Thoracic aorta (tissue), 2 donors: ENCODE results near the gene KAZALD1. TPM values are rescaled to one million over a fixed set of nuclear protein-coding genes. Genes with fewer than 3 reads are reported as not detected.

Source experiments
- ATAC-seq: fragments of 150-250 bp; one replicate; pipeline ENCODE4 v1.8.0; 2017; ENCODE audit warnings: low read depth; ENCODE audit not compliant: insufficient number of reproducible peaks, low FRiP score
- DNase-seq: peaks from one replicate; pipeline ENCODE4 v3.0.0-alpha.2; 2020; ENCODE audit warnings: low spot score
- H3K27ac ChIP-seq, 2 donors: fragments of 200-600 bp; sonication (generic); 1 replicate in 1 of 2; 2 replicates in 1 of 2; pipeline ENCODE4 v1.5.1; 2016; ENCODE audit warnings: mild to moderate bottlenecking in 2 of 2, moderate library complexity in 2 of 2
- H3K27me3 ChIP-seq: fragments of 200-600 bp; sonication (generic); replicated peaks from 2 replicates; pipeline ENCODE4 v1.6.0; 2016; ENCODE audit warnings: mild to moderate bottlenecking; ENCODE audit not compliant: insufficient read depth
- H3K36me3 ChIP-seq: fragments of 200-600 bp; sonication (generic); one replicate; pipeline ENCODE4 v1.5.1; 2016
- H3K4me1 ChIP-seq, 2 donors: fragments of 200-600 bp; sonication (generic); 1 replicate in 1 of 2; 2 replicates in 1 of 2; pipeline versions ENCODE4 v1.5.1 to v1.6.0; 2016; ENCODE audit warnings: low read depth in 2 of 2, mild to moderate bottlenecking in 1 of 2; ENCODE audit not compliant: control insufficient read depth in 1 of 2
- H3K4me3 ChIP-seq: fragments of 200-600 bp; sonication (generic); 2 replicates; pipeline ENCODE4 v1.5.1; 2016; ENCODE audit warnings: mild to moderate bottlenecking
- H3K9me3 ChIP-seq: fragments of 200-600 bp; sonication (generic); 2 replicates; pipeline ENCODE4 v1.5.1; 2016
- total RNA-seq, 2 donors: library from RNA; depleted of rRNA; stranded (reverse); fragments of >200 nt; gene quantifications; one replicate each; pipeline versions ENCODE4 v1.1.0 to v1.2.3, GENCODE V29; 2016
- TF ChIP-seq, protein P1 (sequence below): fragments of 200-600 bp; sonication (generic); IDR thresholded peaks from one replicate; pipeline ENCODE4 v1.5.1; 2019; ENCODE audit warnings: antibody characterized with exemption

Gene KAZALD1
- total RNA-seq, 2 donors from 2014 or later, result 30.0 to 34.1 TPM

DNA sequence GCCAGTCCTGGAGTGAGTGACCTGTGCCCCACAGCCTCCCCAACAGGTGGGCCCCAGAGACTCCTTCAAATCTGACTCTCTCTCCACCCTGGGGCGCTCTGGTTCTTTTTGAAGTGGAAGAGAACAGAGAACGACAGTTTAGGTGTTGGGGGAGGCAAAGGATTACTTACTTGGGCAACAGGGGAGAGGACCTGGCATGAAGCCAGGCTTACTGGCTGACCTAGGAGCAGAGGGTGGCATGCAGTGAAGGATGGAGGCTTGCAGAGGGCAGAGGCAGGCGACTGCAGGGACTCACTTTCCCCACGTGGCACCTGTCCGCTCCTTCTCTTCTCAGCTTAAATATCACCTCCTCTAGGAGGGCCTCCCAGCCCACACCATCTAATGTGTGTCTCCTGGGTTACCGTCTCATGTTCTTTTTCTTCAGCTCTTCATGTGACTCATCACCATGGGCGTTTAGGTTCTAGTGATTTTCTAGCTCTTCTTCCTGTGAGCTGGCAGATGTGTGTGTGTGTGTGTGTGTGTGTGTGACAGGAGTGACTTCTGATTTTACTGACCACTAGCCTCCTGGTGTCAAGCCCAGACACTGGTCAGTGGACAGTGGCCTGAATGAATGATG, 46.7 kb upstream of the KAZALD1 start:
- Histone ChIP-seq H3K4me3 (no peak overlapping the region), H3K4me1 (peaks cover 0 to 19% of the 10 kb centered on the region in 2 donors), H3K36me3 (no peaks in the 10 kb centered on the region), H3K27me3 (no peaks in the 10 kb centered on the region), H3K9me3 (no peaks in the 10 kb centered on the region), H3K27ac (no peak overlapping the region)
- DNase-seq (no peak), ATAC-seq (no peak)
- TF ChIP-seq, protein P1, sequence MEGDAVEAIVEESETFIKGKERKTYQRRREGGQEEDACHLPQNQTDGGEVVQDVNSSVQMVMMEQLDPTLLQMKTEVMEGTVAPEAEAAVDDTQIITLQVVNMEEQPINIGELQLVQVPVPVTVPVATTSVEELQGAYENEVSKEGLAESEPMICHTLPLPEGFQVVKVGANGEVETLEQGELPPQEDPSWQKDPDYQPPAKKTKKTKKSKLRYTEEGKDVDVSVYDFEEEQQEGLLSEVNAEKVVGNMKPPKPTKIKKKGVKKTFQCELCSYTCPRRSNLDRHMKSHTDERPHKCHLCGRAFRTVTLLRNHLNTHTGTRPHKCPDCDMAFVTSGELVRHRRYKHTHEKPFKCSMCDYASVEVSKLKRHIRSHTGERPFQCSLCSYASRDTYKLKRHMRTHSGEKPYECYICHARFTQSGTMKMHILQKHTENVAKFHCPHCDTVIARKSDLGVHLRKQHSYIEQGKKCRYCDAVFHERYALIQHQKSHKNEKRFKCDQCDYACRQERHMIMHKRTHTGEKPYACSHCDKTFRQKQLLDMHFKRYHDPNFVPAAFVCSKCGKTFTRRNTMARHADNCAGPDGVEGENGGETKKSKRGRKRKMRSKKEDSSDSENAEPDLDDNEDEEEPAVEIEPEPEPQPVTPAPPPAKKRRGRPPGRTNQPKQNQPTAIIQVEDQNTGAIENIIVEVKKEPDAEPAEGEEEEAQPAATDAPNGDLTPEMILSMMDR, result no peak

DNA sequence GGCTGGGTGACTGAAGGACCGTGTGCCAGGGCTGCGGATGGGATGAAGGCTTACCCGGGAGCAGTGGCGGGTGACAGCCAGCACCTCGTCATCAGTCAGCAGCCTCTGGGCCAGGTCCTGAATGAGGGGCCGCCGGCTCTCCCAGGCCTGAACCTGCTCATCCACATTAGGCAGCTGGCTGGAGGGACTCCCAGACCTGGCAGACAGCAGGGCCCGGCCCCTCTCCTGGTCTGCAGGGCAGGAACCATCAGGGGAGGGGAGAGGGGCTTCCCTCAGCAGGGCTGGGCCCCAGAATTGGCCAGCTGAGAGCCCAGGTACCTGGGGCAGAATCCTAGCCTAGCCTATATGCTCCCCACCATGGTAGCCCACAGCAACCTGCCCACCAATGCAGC, 46.2 kb upstream of the KAZALD1 start:
- DNase-seq (no peak), ATAC-seq (no peak)

DNA sequence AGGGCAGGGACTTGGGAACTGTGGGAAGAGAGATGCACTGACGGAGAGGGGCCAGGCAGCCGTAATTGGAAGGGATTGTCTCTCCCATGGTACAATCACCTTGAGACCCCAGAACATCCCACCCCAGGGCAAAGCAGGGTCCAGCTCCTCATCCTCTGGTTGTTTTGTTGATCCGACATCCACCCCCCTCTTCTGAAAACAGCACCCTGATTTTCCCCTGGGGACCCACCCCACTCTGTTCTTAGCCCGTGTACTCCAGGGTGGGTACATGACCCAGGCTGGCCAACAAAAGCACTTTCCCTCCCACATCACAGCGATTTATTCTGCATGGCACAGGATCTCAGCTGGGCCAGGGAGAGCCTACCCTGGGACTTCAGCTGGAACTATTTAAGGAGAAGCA, 45.0 kb upstream of the KAZALD1 start:
- Histone ChIP-seq H3K4me3 (no peak overlapping the region), H3K27me3 (no peaks in the 10 kb centered on the region), H3K36me3 (no peaks in the 10 kb centered on the region), H3K4me1 (peaks cover 0 to 19% of the 10 kb centered on the region in 2 donors), H3K9me3 (no peaks in the 10 kb centered on the region), H3K27ac (no peak overlapping the region)
- no peak for DNase-seq
- TF ChIP-seq, protein P1, result no peak
- ATAC-seq, result no peak

More for the DNA sequence above, 46.2 kb upstream of the KAZALD1 start:
- no peaks in the 10 kb centered on the region for H3K9me3 ChIP-seq
- peaks cover 0 to 19% of the 10 kb centered on the region in 2 donors for H3K4me1 ChIP-seq
- no peaks in the 10 kb centered on the region for H3K36me3 ChIP-seq
- no peaks in the 10 kb centered on the region for H3K27me3 ChIP-seq
- no peak overlapping the region for H3K4me3 ChIP-seq
- no peak overlapping the region for H3K27ac ChIP-seq
- TF ChIP-seq, protein P1, result no peak

DNA sequence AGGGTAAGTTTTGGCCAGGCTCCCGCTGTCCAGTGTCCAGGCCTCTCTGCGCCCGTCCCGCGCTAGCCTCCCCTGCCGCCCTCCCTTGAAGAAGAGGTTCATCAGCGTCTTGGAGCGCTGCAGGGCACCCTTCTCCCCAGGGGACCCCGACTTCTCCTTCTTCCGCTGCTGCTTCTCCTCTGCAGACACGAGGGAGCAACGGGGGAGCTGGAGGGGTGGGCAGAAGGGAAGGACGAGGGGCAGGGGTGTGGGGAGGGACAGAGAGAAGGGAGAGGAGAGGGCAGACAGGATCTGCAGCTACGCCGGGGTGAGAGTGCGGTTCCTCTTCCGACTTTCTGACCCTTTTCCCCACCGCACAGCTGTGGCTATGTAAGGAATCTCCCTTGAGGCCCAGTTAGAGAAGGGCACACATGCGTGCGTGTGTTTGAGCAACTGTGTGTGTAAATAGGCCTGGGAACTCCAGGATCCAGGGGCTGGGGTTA, 43.6 kb upstream of the KAZALD1 start:
- Histone ChIP-seq H3K4me3 (no peak overlapping the region), H3K27me3 (no peaks in the 10 kb centered on the region), H3K9me3 (no peaks in the 10 kb centered on the region), H3K36me3 (no peaks in the 10 kb centered on the region), H3K4me1 (peaks cover 0 to 11% of the 10 kb centered on the region in 2 donors), H3K27ac (no peak overlapping the region)
- DNase-seq (no peak), ATAC-seq (no peak)
- TF ChIP-seq, protein P1, result no peak

DNA sequence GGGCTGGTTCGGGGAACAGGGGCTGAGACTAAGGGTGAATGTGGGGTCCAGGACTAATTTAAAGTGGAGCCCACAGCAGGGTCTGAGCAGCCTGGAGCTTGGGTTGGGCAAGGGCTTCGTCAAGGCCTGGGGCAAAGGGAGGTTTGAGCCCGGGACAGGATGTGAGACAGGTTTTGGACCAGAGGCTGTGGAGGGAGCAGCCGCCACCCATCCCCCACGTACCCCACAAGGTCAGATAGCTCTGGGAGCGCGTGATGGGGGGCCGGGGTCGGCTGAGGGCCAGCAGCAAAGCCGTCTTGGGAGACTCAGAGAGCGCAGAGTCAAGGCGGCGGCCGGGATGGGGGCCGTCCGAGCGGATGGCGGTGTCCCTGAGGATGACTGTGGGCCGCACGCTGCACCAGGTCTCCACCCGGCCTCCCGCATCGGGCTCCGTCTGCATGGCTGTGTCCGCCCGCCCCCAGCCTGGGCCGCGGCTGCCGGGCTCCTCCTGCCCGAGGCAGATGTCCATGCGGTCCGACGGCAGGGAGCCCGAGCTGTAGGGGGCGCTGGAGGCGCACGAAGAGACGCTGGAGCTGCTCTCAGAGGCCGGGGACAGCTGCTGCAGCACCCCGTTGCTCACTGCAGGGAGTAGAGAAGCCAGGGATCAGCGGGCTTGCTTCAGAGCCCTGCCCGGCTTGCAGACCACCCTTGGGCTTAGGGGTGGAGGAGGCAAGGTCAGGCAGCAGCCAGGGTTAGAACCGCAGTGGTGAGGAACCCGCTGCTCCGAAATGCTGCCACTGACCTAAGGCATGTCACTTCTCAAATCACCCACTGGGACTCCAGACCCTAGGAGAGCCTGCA, 43.0 kb upstream of the KAZALD1 start:
- DNase-seq, result peak; percentile 36
- ATAC-seq, result no peak
- TF ChIP-seq, protein P1, result peak; percentile 66
- H3K4me1 ChIP-seq, result peaks cover 0 to 4% of the 10 kb centered on the region in 2 donors
- no peaks in the 10 kb centered on the region for H3K27me3 ChIP-seq
- H3K27ac ChIP-seq, result no peak overlapping the region
- H3K9me3 ChIP-seq, result no peaks in the 10 kb centered on the region
- H3K36me3 ChIP-seq, result no peaks in the 10 kb centered on the region
- H3K4me3 ChIP-seq, result peak overlapping the region; percentile 20
